WTC11 (cell line): ENCODE data around the gene HNRNPUL2. TPM values are rescaled to one million over a fixed set of nuclear protein-coding genes. Genes with fewer than 3 reads are reported as not detected.
"Not testable (repeated sequence)": the region's sequence is repeated elsewhere in the genome, so short reads cannot be mapped to it uniquely, and the experiment has no call there.

ENCODE experiments used
- ATAC-seq: fragments of 200-7000 bp; cut with Tn5 transposase; 2 replicates; pipeline ENCODE4 v1.10.0; 2021; ENCODE audit warnings: mild to moderate bottlenecking, moderate library complexity
- CTCF ChIA-PET: fragments of 300-600 bp; sonication (Branson Sonifier 250); formaldehyde crosslinking; loops from one replicate; lab custom pipeline; 2021; ENCODE audit warnings: antibody characterized with exemption; lab: Charles Lee
- POLR2A ChIA-PET: fragments of 350-600 bp; sonication (Branson Sonifier 250); formaldehyde crosslinking; loops from one replicate; lab custom pipeline; 2021; ENCODE audit warnings: antibody characterized with exemption; lab: Charles Lee
- DNase-seq: peaks from one replicate; pipeline ENCODE4 v3.0.0; 2021; ENCODE audit warnings: low spot score
- H3K27ac Mint-ChIP-seq: 2 replicates; pipeline ENCODE4 v1.8.0; 2021; ENCODE audit warnings: mixed read lengths
- H3K27me3 Mint-ChIP-seq: 2 replicates; pipeline ENCODE4 v1.8.0; 2021; ENCODE audit warnings: low read depth, mild to moderate bottlenecking, moderate library complexity, mixed read lengths
- H3K36me3 Mint-ChIP-seq: 2 replicates; pipeline ENCODE4 v1.8.0; 2021; ENCODE audit warnings: mixed read lengths
- H3K4me1 Mint-ChIP-seq: 2 replicates; pipeline ENCODE4 v1.8.0; 2022; ENCODE audit warnings: mixed read lengths
- H3K4me3 Mint-ChIP-seq: 2 replicates; pipeline ENCODE4 v1.8.0; 2021; ENCODE audit warnings: mild to moderate bottlenecking, moderate library complexity, mixed read lengths
- H3K9me3 Mint-ChIP-seq: 2 replicates; pipeline ENCODE4 v1.8.0; 2021; ENCODE audit warnings: mixed read lengths
- ARID4B ChIP-seq: sonication (generic); formaldehyde crosslinking; IDR thresholded peaks from 2 replicates; pipeline ENCODE4 v1.8.0; 2023; ENCODE audit warnings: missing genetic modification reagents, mild to moderate bottlenecking, borderline replicate concordance
- E2F1 ChIP-seq: sonication (generic); formaldehyde crosslinking; IDR thresholded peaks from 2 replicates; pipeline ENCODE4 v1.8.0; 2022; ENCODE audit warnings: mild to moderate bottlenecking, missing genetic modification reagents
- ESRRA ChIP-seq: sonication (generic); formaldehyde crosslinking; IDR thresholded peaks from 2 replicates; pipeline ENCODE4 v1.8.1; 2022; ENCODE audit warnings: mild to moderate bottlenecking, missing genetic modification reagents, borderline replicate concordance
- IRF2 ChIP-seq: sonication (generic); formaldehyde crosslinking; IDR thresholded peaks from 2 replicates; pipeline ENCODE4 v1.8.0; 2022; ENCODE audit warnings: low read depth, missing genetic modification reagents, borderline replicate concordance
- MLX ChIP-seq: sonication (generic); formaldehyde crosslinking; IDR thresholded peaks from 2 replicates; pipeline ENCODE4 v1.8.1; 2023; ENCODE audit warnings: mild to moderate bottlenecking, missing genetic modification reagents, moderate library complexity
- TEAD4 ChIP-seq: sonication (generic); formaldehyde crosslinking; IDR thresholded peaks from 2 replicates; pipeline ENCODE4 v1.8.0; 2022; ENCODE audit warnings: mild to moderate bottlenecking, missing genetic modification reagents
- USF1 ChIP-seq: sonication (generic); formaldehyde crosslinking; IDR thresholded peaks from 2 replicates; pipeline ENCODE4 v1.8.0; 2022; ENCODE audit warnings: mild to moderate bottlenecking, missing genetic modification reagents
- ZNF396 ChIP-seq: fragments of 250-450 bp; sonication (Bioruptor Pico); IDR thresholded peaks from 2 replicates; pipeline ENCODE4 v1.8.0; 2021; ENCODE audit warnings: mild to moderate bottlenecking, moderate library complexity, borderline replicate concordance
- ZNF416 ChIP-seq: fragments of 250-450 bp; sonication (Bioruptor Pico); IDR thresholded peaks from 2 replicates; pipeline ENCODE4 v1.9.0; 2021; ENCODE audit warnings: mild to moderate bottlenecking, inconsistent platforms
- ZSCAN18 ChIP-seq: fragments of 250-450 bp; sonication (Bioruptor Pico); IDR thresholded peaks from 2 replicates; pipeline ENCODE4 v2.1.2; 2022; ENCODE audit warnings: mild to moderate bottlenecking, moderate library complexity
- total RNA-seq: library from RNA; stranded (reverse); gene quantifications from 3 replicates; pipeline ENCODE4 v1.2.3, GENCODE V29; 2021

Gene HNRNPUL2
- total RNA-seq, 1 experiment from 2014 or later: 42.1 TPM

- no peak for TF ChIP-seq MLX (CRISPR knock-in tag)
- no peak for TF ChIP-seq ZNF416 (CRISPR knock-in tag)
- no peak for TF ChIP-seq TEAD4
- TF ChIP-seq USF1 (CRISPR knock-in tag): no peak
- no peak for TF ChIP-seq ESRRA (CRISPR knock-in tag)
- TF ChIP-seq E2F1 (CRISPR knock-in tag): no peak
- TF ChIP-seq ZNF396 (CRISPR knock-in tag): no peak
Observed at GRCh38 chr11:62737196-62737595, 9.9 kb upstream of the HNRNPUL2 start (continued).

GRCh38 chr11:62732830-62733229 lies 5.6 kb upstream of the HNRNPUL2 start:
- H3K4me1 Mint-ChIP-seq: peaks cover 9% of the 10 kb centered on the region
- H3K36me3 Mint-ChIP-seq: peaks cover 27% of the 10 kb centered on the region
- POLR2A ChIA-PET: interaction anchor here (0.6 kb wide), 1 partner anchor 99 kb away, joined by 4 read pairs; the partner anchor contains the start of gene STX5
- ATAC-seq (no peak), DNase-seq (no peak)
- H3K27me3 Mint-ChIP-seq: peaks cover under 1% of the 10 kb centered on the region; the same call in 1 of the 2 replicates
- H3K9me3 Mint-ChIP-seq: no peaks in the 10 kb centered on the region
- H3K4me3 Mint-ChIP-seq: no peak overlapping the region
- CTCF ChIA-PET: interaction anchor here (0.7 to 7.6 kb wide), 2 partner anchors 37 to 185 kb away, joined by 4 to 59 read pairs; partner anchors contain the start of gene TAF6L
- no peak for TF ChIP-seq ZSCAN18 (CRISPR knock-in tag)
- TF ChIP-seq E2F1 (CRISPR knock-in tag): no peak
- no peak for TF ChIP-seq IRF2
- TF ChIP-seq ARID4B (CRISPR knock-in tag): no peak
- H3K27ac Mint-ChIP-seq: no peak overlapping the region

- ATAC-seq, H3K9me3 Mint-ChIP-seq, H3K27me3 Mint-ChIP-seq, DNase-seq: not testable (repeated sequence)
- Mint-ChIP-seq H3K27ac (peak overlapping the region; percentile 41), H3K4me3 (peak overlapping the region; percentile 98), H3K36me3 (peaks cover 20% of the 10 kb centered on the region), H3K4me1 (peaks cover 16% of the 10 kb centered on the region)
- ChIA-PET CTCF (interaction anchor here (0.7 to 7.6 kb wide), 6 partner anchors 20 to 57 kb away, joined by 3 to 59 read pairs (median 10); partner anchors contain the start of genes POLR2G, TAF6L, TMEM179B and ZBTB3), POLR2A (interaction anchor here (0.6 to 2.6 kb wide), 5 partner anchors 21 to 174 kb away, joined by 3 to 8 read pairs (median 6); partner anchors contain the start of genes BSCL2, GNG3 and TUT1)
Observed at GRCh38 chr11:62730076-62730475, 2.8 kb upstream of the HNRNPUL2 start.
